Glomerular visceral epithelial cell (primary cell): Measurements from ENCODE around the gene ZNF853.
"Not testable (repeated sequence)": the region's sequence is repeated elsewhere in the genome, so short reads cannot be mapped to it uniquely, and the experiment has no call there.

Experiments used
- DNase-seq: peaks from one replicate; pipeline ENCODE4 v3.0.0-alpha.2; 2016; ENCODE audit errors: extremely low spot score

The ZNF853 gene

DNA sequence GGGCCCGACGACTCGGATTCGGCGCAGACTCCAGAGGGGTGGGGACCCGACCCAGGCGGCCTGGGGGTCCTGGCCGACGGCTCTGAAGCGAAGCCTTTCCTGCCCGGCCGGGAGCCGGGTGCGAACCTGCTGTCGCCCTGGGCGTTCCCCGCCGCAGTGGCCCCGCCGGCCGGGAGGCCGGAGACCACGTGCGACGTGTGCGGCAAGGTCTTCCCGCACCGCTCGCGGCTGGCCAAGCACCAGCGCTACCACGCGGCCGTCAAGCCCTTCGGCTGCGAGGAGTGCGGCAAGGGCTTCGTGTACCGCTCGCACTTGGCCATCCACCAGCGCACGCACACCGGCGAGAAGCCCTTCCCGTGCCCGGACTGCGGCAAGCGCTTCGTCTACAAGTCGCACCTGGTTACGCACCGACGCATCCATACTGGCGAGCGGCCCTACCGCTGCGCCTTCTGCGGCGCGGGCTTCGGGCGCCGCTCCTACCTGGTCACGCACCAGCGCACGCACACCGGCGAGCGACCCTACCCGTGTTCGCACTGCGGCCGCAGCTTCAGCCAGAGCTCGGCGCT is 37.1 kb downstream of the ZNF853 start:
- DNase-seq: no peak

DNA sequence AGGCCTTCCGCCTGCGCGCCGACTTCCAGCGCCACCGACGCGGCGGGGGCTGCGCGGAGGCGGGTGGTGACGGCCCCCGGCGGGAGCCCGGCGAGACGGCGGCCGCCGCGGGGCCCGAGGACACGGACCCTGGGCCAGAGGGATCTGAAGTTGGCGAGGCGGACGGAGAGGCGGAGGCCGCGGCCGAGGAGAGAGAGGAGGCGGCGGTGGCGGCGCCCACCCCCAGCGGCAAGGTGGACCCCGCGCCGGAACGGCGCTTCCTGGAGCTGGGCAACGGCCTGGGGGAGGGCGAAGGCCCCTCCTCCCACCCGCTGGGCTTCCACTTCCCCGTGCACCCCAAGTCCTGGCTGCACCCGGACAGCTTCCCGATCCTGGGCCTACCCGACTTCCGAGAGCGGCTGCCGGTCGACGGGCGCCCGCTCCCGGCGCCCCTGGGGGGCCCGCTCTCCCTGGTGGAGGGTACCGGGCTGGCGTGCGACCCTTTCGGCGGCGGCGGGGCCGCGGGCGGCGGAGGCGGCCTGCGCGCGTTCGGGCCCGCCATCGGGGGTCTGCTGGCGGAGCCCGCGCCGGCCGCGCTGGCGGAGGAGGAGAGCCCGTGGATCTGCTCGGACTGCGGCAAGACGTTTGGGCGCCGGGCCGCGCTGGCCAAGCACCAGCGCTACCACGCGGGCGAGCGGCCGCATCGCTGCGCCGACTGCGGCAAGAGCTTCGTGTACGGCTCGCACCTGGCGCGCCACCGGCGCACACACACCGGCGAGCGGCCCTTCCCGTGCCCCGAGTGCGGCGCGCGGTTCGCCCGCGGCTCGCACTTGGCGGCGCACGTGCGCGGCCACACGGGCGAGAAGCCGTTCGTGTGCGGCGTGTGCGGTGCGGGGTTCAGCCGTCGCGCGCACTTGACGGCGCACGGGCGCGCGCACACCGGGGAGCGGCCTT is 37.9 kb downstream of the ZNF853 start:
- DNase-seq: no peak

DNA sequence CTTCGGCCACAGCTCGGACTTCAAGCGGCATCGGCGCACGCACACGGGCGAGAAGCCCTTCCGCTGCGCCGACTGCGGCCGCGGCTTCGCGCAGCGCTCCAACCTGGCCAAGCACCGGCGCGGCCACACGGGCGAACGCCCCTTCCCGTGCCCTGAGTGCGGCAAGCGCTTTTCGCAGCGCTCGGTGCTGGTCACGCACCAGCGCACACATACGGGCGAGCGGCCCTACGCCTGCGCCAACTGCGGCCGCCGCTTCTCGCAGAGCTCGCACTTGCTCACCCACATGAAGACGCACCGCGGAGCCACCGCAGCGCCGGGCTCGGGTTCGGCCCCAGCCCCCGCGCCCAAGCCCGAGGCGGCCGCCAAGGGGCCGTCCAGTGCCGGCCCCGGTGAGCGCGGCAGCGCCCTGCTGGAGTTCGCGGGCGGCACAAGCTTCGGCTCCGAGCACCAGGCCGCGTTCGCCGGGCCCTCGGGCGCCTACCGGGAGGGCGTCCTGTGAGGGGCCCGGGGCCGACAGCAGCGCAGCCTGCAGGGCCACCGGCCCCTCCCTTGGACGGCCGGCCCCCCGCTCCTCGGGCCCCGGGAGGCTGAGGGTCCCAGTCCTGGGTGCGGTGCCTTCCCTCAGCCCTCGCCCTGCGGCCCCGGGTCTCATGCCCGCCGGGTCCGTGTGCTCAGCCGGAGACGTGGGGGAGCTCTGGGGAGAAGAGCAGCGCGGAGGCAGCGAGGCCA is 38.9 kb downstream of the ZNF853 start:
- DNase-seq: no peak

DNA sequence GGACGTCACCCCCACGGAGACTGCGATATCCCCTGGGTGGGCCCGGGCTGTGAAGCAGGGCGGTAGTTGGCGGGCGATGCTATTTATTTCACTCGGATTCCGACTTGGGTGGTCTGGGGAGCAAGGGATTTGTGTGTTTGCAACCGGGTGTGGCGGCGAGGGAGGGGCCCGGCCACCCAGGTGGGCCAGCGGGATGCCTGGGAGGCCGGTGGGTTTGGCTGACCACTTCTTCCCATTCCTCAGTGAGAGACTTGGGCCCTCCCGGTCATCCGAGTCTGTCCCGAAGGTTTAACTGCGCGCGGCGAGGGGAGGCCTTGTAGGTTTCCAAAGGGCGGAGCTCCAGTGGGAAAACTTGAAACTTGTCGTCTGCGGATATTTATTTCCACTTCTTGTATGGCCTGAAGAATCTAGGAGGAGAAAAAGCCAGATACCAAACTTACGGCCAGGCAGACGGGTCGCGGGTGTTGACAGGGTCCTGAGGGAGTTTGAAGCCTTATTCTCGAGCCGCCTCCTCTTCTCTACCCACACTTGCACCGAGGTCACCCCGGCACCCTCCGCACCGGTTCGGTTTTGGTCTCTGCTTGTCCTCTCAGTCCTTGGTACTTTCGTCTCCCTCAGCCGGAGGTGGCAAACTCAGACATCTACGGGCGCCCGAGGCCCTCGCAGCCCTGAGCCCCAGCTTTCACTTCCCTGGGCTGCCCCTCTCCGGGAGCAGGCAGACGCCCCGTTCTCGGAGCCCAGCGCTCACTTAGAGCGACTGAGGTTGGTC is 39.6 kb downstream of the ZNF853 start:
- no peak for DNase-seq

DNA sequence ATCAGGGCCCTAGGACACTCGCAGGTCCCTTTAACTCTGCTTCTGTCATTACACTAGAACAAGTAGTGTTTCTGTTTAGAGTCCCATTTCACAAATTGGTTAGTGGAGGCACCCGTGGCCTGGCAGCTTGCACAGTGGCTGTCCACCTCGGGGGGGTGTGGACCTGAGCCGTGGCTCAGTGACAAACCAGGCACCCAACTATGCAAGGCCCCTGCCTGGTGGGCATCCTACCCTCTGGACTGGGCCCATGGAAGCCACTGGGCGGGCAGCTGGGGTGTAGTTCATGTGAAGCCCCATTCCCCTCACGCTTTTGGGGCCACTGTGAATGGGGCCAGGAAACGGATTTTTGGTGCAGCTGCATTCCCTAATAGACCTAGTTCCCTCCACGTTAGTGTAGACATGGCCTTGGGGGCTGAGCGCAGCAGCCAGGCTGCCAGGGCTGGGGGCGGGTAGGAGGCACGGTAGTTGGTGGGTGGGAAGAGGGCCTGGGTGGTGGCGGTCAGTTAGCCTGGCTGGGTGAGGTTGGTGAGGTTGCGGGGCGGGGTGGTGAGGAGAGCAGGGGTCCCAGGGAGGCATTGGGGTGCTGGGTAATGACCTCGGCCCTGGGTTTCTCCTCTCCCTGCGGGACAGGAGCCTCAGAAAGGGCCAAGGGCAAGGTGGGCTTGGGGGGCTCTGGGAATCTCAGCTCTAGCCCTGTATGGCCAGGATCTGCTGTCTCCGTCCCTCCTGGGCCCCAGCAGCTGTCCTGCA is 40.4 kb downstream of the ZNF853 start:
- DNase-seq: no peak

DNA sequence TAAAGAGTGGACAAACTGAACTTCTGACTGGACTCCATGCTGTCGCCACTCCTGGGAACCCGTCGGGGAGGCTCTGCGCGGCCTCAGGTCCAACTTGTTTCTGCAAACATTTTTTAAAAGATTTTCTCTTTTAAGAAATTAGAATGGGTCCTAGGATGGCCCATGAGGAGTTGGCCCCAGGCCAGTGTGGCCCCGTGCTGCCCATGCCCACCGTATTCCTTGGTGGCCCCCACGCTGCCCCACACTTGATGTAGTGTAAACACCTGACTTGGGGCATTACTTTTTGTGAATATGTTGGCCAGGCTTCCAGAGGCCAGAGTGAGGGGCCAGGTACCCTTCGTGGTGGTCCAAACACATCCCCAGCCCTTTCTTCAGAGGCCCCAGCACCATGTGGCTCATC is 41.0 kb downstream of the ZNF853 start:
- no peak for DNase-seq

DNA sequence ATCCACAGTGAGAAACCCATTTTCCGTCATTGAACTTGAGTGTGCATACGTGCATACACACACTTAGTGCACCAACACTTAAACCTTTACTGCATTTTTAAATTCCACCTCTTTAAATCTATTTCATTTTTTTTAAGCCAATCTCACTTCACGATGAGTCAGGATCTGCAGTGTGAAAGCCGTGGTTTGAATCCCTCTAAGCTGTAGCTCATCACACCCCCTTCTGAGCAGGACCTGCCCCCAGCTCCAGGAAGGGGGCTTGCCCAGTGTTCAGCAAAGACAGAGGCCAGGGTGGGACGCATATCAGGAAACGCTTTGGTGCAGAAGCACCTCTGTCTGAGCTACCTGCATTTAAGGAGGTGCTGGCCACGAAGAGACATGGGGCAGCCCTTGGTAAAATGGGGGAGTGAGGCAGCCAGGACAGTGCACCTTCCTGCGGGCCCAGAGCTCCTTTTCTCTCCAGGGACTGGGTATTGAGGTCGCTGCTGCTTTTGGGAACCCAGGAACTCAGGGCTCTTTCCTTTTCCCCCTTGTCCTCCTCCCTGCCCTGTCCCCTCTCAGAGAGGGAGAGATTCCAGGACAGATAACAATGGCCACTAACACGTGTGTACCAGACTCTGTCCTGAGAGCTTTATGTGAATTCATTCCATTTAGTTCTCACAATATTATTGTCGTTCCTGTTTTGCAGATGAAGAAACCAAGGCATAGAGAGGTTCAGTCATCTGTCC is 43.4 kb downstream of the ZNF853 start:
- no peak for DNase-seq

DNA sequence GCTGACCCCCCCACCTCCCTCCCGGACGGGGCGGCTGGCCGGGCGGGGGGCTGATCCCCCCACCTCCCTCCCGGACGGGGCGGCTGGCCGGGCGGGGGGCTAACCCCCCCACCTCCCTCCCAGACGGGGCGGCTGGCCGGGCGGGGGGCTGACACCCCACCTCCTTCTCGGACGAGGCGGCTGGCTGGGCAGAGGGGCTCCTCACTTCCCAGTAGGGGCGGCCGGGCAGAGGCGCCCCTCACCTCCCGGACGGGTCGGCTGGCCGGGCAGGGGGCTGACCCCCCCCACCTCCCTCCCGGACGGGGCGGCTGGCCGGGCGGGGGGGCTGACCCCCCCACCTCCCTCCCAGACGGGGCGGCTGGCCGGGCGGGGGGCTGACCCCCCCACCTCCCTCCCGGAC is 55.4 kb downstream of the ZNF853 start:
- not testable (repeated sequence) for DNase-seq
